GM19035 (cell line): ENCODE results near the gene ATXN7L1.
A peak's percentile ranks its signal among the peaks of the same experiment; 100 is the strongest.

Experiments
- ATAC-seq: cut with Tn5 transposase; IDR thresholded peaks from one replicate; pipeline ENCODE4 v1.9.1; 2021; ENCODE audit not compliant: unreplicated experiment

Gene ATXN7L1

DNA sequence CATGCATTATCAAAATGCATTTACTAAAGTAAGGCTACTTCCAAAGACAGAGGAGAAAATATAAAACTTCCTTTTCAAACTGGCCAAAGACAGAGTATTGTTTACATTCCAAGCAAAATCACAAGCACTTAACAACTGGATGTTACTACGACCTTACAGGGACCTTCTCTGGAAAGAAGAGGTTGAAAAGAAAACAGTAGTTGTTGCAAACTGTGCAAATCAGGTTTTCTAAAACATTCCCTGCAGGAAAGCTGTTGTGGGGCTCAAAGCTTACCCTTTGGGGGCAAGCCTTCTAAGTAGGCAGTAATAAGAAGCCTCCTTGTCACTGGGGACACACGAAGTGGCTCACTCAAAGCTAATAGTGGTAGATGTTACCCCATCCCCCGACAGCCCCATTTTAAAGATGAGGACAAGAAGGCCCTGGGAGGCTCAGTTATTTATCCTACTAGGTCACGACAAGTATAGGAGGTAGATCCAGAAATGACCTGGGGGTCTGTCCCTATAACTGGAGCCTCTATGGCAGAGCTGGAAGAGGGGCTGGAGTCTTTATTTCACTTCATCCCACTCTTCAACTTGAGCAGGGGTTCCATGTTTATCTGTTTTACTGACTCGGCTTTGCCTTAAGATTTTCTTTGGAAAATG lies 46.6 kb downstream of the ATXN7L1 start:
- ATAC-seq: no peak

DNA sequence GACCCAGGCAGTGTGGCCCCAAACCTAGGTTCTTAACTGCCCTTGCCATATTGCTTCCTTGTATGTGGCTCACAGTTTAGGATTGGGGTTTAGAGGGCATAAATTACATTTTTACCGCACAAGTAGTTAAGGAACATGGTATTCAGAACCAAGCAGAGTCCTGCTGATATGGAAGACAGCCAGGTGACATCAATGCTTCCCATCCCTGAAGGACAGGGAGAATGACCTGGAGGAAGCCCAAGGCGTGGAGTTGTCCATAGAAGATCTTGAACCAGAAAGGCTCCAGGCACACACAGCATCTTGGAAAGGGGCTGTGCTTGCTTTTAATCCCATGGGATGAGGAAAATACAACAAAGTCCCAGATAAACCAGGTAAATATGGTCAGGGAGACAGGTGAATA lies 48.3 kb downstream of the ATXN7L1 start:
- no peak for ATAC-seq

DNA sequence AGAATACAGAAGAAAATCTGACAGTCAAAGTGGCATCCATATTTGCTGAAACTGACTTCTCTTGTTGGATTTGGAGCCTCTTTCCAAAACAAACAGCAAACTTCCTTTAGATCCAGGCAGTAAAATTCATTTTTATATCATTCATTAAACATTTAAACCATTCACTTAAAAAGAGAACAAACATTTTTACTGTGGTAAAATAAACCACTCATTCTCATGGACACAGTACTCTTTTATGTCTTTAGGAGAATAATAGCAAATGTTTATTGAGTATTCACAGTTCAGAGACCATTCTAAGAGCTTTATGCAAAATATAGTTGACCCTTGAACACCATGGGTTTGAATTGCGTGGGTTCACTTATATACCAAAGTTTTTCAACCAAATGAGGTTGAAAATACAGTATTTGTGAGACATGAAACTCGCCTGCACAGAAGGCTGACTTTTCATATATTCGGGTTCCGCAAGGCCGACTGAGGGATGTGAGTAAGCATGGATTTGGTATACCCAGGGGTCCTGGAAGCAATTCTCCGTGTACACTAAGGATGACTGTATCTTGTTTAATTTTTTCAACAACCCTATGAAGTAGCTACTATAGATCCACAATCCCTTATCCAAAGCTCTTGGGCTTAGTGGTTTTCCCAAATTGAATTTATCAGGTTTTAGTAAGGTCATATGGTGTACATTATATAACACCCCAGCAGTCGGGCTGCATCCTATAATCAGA lies 49.1 kb downstream of the ATXN7L1 start:
- no peak for ATAC-seq

DNA sequence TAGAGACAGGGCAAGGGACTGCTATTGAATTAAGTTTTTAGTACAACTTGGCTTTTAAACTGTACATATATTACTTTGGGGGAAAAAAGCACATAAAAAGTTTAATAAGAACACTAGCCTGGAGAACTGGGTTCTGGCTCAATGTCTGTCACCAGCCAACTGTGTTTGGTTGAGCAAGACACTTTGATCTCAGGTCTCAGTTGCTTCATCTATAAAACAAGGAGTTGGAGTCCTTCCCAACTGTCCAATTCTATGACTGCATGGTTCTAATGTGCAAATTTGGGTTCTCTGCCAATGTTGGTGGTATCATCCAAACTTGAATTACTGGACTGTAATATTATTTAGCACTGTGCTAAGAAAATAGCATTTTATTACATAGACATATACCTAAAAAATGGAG lies 50.3 kb downstream of the ATXN7L1 start:
- no peak for ATAC-seq

DNA sequence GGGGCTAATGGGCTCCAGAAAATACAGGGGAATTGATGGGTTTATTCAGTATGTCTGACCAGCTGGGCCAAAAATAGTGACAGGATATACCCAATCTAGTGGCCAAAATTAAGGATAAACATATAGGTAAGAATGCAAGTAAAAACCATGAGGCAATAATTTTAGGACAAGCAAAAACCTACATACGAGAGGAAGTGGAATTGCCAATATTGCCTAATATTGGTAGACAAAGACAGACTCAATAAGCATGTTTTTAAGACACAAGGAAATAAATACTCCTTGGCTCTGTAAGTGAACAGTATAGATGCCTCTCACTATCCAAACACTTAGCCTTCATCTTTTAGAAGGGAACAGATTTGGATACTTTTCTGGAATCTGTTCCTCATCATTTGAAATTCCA lies 51.0 kb downstream of the ATXN7L1 start:
- no peak for ATAC-seq

DNA sequence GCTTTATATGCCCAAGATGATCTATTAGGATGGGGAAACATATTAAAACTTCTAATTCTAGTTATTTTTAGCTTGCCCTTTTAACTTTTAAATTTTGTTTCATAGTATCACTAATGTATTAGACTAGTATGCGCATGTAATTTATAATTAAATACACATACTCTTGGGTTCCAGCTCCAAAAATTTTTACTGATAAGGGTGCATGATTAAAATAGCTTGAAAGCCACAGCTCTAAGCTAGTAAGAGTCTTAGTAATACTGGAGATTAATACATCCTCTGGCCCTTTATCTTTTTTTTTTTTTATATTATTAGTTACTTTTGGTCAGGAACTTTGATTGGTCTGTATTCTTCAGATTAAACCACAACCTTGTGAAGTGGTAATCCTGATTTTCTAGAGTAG lies 53.6 kb downstream of the ATXN7L1 start:
- no peak for ATAC-seq

DNA sequence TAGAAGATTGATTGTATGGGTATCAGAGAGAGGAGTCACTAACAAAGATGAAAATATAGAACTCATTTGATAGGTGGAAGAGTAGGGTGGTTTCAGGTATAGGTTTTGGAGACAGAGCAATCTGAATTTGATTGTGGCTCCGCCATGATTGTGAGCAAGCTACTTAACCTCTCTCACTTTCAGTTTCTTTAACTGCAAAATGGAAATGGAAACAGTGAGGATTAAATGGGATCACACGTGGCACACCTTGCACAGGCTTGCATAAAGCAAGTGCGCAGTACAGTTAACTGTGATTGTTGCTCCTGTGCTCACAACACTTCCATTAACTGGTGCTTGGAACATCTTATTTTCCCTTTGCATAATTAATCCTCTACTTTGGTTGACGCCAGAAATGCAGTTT lies 54.9 kb downstream of the ATXN7L1 start:
- ATAC-seq: no peak

DNA sequence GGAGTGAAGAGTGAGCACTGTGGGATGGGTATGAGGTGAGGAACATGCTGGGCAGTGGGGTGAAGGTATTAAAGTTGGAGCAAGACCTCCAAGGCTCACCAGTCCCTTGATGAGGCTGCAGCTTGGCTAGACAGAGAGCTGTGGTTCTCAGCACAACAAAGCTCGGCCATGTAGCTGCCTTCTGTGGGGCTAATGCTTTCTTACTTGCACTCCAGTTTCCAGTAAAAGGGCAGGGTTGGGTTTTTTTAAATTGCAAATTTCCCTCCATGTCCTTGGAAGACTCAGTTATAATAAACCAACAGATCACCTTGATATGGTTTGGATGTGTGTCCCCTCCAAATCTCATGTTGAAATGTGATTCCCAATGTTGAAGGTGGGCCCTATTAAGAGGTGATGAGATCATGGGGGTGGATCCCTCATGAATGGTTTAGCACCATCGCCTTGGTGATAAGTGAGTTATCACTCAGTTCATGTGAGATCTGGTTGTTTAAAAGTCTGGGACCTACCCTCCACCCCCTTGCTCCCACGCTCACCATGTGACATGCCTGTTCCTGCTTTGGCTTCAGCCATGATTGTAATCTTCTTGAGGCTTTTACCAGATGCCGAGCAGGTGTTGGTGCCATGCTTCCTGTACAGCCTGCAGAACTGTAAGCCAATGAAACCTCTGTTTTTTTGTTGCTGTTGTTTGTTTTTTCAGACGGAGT lies 55.9 kb downstream of the ATXN7L1 start:
- ATAC-seq: no peak

DNA sequence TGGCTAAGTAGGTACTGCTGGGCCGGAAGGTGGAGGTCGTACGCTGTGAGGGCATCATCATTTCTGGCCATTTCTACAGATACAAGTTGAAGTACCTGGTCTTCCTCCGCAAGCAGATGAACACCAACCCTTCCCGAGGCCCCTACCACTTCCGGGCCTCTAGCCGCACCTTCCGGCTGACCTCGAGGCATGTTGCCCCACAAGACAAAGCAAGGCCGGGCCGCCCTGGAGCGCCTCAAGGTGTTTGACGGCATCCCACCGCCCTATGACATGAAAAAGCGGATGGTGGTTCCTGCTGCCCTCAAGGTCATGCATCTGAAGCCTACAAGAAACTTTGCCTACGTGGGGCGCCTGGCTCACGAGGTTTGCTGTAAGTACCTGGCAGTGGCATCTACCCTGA lies 56.8 kb downstream of the ATXN7L1 start:
- no peak for ATAC-seq

DNA sequence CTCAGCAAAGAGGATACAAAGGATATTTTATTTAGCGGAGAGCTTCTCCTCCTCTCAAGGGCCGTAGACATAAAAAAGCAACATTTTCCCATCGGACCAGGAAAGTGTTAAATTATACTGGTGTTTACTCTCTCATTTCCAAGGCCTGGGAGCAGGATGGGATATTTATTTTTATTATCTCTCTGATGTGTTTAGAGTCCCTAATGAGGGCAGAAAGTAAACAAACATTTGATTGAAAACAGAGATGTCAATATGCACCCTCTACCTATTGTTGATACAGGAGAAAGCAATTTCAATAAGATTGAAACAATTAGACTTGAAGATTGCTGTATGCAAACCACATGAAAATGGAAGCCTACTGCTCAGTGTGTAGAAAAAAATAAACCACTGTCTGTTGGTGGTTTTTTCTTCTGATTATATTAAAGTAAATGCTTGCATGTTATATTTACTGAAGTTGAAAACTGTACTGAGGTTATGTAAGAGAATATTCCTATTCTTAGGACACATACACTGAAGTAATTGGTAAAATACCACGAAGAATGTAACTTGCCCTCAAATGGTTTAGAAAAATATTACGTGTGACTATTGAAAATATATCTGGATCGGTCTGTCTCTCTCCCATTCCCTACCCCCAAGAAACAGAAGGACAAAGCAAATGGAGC lies 59.3 kb downstream of the ATXN7L1 start:
- ATAC-seq: no peak

DNA sequence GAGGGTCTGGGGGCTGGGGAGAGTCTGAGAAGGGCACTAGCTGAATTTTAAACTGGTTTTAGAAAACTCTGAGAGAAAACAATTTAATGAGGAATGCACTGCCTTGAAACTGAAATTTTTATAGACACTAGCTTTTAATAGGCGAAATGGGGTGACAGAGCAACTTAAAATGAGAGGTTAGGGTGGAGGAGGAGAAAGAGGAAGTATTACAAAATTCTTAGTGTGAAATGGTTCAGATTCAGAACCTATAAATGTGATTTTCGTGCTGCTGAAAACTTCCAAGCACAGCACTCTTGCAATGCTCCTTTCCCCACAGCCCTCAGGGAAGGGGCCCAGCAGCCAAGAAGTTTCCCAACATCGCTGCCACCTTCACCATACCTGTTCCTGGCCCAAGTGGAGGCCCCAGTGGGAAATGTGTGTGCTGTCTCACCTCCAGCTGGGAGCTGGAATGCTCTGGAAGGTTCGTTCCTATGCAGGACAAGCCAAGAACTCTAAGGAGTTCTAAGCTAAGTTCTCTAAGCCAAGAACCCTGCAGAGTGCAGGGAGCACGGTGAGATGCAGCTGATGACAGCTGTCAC lies 60.0 kb downstream of the ATXN7L1 start:
- no peak for ATAC-seq

DNA sequence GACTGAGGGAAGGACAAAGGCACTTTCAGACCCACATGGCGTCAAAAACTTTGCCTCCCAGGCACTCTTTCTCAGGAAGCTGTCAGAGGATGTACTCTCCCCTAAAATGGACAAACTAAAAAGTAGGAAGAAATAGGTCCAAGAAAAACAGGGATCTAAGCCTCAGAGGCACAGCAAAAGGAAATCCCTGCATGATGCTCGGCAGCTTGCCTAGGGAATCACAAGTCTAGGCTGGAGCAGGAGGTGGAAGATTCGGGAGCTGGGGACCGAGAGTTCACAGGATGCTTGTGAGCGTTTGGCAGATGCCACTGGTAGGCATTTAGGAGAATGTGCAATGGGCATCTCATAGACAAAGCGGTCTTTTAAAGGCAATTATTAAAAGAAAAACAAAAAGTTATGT lies 60.8 kb downstream of the ATXN7L1 start:
- ATAC-seq: no peak

DNA sequence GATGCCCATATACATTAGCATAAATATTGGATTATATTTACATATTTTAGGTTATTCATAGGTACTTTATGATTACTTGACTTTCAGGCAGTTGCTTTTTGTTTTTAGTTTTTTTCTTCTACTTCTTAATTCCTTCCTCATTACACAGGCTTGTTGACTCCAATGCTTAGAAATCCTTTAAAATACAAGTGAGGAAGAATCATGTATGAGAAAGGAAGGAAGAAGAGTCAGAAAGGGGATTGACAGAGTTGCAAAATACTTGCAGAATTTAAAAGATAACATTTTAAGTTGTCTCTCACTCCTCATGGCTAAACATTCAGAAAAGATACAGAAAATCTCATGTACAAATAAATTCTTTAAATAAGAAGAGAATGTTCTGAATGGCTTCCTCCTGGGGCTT lies 61.9 kb downstream of the ATXN7L1 start:
- no peak for ATAC-seq

DNA sequence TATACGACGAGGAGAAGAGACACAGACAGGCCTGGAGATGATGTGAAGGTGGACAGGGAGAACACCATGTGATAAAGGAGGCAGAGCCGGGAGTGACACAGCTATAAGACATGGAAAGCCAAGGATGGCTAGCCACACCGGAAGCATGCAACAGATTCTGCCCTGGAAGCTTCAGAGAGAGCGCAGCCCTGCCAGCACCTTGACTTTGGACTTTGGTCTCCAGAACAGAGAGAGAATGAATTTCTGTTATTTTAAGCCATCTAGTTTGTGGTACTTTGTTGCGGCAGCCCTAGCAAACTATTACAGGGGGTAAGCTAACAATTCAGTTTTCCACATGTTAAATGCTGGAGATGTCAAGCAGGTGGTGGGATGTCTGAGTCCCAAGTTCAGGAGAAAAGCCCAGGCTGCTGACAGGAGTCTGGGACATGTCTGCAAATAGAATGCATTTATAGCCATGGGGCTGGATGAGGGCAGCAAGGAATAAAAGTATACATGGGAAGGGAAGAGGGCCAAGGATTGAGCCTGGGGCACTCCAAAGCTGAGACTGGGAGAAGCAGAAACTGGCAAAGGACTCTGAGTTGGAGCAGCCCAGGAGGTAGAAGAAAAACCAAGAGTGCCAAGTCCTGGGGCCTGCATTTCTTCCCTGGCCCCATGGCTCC lies 65.1 kb downstream of the ATXN7L1 start:
- ATAC-seq: no peak

DNA sequence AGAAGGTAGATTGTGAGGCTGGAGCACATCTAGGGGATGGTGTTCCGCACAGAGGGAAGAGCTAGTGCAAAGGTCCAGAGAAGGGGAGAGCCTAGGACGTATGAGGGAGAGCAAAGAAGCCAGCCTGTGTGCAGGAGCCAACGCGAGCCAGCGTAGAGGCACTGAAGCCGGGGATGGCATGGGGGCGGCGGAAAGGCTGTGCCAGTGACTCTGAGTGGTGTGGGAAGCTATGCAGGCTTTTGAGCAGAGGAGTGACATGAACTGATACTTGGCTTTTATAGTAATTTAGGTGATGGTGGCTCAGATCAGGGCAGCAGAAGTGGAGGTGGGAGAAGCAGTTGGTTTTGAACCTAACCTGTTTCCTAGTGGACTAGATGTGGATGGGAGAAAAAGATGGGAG lies 65.8 kb downstream of the ATXN7L1 start:
- ATAC-seq: no peak

DNA sequence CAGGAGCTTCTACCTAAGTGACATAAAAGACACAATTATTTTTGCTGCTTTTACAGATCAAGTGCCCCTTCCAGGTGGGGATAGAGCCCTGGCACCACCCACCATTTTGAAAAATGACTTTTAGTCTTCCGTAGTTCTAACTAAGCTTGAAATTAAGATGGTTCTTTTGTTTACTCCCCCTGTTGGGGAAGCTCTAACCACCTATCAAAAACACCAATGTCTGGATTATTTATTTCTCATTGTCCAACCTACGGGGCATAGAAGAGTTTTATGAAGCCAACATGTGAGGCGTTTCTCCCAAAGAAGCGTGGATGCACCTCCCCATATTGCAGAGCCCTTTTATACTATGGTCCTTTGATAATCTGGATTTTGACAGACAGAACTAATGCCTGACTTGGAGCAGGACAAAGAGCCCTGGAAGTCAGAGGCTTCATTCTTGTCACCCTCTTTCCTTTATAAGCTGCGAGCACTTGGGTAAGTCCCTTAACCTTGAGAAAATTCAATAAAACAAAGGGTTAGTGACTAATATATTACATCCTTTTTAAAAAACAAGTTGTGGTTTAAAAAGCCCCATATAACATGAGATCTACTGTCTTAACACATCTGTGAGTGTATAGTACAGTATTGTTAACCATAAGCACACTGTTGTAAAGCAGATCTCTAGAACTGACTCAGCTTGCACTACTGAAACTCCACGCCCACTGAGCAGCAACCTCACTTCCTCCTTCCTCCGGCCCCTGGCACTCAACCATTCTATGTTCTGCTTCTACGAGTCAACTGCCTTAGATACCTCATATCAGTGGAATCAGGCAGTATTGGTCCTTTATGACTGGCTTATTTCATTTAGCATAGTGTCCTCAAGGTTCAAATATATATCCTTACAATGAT lies 67.5 kb downstream of the ATXN7L1 start:
- ATAC-seq: peak; percentile 98

DNA sequence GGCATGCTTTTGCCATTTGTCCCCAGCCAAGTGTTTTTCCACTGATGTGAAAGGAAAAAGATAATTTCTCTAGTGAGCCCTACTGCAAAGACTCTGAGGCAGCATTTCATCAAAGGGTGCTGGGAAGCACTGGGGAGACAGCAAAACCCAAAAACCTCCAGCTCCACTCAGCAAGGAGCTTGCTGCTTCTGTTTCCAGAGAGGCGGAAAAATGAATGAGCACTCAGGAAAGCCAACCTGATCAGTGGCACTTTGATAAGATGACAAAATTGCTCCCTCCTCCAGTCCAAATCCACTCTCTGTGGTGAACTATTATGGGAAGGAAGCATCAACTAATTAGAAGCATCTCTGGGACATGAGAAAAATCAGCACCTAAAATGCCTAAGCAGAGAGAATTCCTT lies 68.2 kb downstream of the ATXN7L1 start:
- ATAC-seq: no peak

DNA sequence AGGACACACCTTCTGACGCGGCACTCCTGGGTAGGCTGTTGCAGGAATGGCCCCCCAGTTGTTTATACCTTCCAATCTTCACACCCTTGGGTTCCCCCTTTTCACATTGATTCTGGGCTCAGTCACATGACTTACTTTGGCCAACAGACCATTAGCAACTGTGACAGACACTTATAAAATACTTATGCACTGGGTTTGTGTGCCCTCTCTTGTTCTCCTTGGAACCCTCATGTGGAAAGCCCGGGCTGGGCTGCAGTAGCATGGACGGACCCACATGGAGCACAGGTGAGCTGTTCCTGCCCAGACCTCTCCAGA lies 69.0 kb downstream of the ATXN7L1 start:
- no peak for ATAC-seq

DNA sequence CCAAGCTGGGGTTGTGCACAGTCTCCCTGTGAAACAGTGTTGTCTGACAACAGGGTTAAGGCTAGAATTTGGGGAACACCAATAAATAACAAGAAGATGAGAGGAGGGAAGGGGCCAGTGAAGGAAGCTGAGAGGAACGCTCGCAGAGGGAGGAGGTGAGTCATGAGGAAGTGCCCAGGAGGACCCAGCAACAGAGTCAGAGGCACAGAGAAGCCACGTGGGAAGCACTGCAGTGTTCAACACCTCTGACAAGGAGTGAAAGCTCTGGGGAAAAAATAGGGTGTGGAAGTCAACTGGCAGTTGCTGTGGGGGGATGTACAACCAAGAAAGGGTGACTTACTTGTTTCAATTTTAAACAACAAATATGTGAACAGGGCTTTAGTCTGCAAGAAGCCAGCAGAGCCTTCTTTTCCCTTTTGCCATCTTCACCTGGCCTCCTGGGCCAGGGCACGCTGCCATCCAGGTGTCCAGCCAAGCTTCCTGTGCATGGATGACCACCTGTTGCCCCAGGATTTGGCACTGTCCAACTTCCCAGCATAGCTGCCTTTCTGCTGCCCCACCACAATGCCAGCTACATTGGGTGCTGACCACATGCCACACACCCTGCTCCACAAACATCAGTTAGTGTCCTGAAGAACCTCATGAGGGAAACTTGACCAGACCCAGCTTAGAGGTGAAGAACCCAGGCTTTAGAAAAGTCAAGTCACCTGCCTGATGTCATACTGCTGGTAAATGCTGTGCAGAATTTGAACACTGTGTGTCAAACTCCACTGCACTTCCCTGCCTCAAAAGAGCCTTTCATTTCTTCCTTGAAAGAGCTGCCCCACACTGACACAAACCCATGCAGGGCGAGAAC lies 69.6 kb downstream of the ATXN7L1 start:
- peak; percentile 24 for ATAC-seq
